ENCODE measurements around the gene CREG1. TPM values are rescaled to one million over a fixed set of nuclear protein-coding genes. Genes with fewer than 3 reads are reported as not detected.

Gene CREG1
- polyA plus RNA-seq, 1 experiment = 27.5 TPM

DNA sequence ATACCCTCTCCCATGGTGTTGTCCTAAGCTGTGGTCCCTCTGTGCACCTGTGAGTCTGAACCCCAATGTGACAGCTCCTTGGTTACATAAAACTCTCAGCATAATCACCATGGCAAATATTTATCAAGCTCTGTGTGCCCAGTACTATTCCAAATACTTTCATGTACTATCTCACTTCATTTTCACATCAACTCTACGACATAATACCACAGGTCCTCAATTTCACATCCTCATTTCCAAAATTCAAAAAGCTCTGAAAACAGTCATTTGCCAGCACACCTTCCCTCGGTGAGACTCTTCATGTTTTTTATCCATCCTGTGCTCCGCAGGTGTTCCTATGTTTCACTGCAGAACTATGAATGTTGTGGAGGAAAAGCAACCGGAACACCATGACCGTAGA, 12.4 kb upstream of the CREG1 start:
- no peak for DNase-seq (ENCODE audit: low read depth)
- CTCF ChIA-PET = interaction anchor here (0.6 to 1.4 kb wide), 8 partner anchors 8 to 69 kb away, joined by 3 to 4 read pairs (median 3); no protein-coding TSS in a partner anchor
- POLR2A ChIA-PET = interaction anchor here (1.0 kb wide), 1 partner anchor 34 kb away, joined by 3 read pairs; no protein-coding TSS in a partner anchor
- Histone ChIP-seq H3K4me3 (ENCODE audit: low read depth, low read length) (no peak overlapping the region), H3K27me3 (ENCODE audit: control insufficient read depth, insufficient read depth, low read length) (no peaks in the 10 kb centered on the region), H3K36me3 (ENCODE audit: control insufficient read depth, insufficient read depth, low read length) (no peaks in the 10 kb centered on the region)
- TF ChIP-seq, protein P1, sequence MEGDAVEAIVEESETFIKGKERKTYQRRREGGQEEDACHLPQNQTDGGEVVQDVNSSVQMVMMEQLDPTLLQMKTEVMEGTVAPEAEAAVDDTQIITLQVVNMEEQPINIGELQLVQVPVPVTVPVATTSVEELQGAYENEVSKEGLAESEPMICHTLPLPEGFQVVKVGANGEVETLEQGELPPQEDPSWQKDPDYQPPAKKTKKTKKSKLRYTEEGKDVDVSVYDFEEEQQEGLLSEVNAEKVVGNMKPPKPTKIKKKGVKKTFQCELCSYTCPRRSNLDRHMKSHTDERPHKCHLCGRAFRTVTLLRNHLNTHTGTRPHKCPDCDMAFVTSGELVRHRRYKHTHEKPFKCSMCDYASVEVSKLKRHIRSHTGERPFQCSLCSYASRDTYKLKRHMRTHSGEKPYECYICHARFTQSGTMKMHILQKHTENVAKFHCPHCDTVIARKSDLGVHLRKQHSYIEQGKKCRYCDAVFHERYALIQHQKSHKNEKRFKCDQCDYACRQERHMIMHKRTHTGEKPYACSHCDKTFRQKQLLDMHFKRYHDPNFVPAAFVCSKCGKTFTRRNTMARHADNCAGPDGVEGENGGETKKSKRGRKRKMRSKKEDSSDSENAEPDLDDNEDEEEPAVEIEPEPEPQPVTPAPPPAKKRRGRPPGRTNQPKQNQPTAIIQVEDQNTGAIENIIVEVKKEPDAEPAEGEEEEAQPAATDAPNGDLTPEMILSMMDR (IDR thresholded peaks at IDR 0.05; ENCODE audit: insufficient read depth, low read depth, low read length) = no peak

DNA sequence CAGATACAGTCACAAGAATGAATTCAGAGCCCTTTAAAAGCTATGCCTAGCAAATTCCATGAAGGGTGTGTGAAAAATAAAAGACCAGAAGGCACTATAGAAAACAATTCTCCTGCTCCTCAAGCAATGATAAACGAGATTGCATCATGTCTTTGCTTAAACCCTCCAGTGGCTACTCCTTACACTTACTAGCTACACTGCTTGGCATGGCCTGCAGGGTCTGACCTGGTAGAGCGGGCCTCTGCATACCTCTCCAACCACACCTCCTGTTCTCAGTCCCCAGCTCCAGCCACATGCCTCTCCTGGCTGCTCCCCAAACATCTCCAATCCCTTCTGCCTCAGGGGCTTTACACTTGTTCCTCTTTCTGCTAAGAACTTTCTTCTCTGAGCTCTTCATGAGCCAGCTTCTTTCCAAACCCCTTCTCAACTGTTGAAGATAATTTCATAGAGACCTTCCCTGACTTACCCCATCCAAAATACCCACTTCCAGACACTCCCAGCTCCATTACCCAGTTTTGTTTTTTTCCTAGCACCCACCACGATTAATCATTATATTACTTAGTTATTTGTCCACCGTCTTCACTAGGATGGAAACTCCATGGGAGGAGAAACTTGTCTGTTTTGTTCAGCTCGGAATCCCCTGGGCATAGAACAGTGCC, 11.2 kb upstream of the CREG1 start:
- Histone ChIP-seq H3K36me3 (ENCODE audit: control insufficient read depth, insufficient read depth, low read length) (no peaks in the 10 kb centered on the region), H3K27me3 (ENCODE audit: control insufficient read depth, insufficient read depth, low read length) (0 out of 2 replicates have a peak, but pooled peaks cover 1% of the 10 kb centered on the region), H3K4me3 (ENCODE audit: low read depth, low read length) (no peak overlapping the region)
- CTCF ChIA-PET = interaction anchor here (0.7 to 2.5 kb wide), 7 partner anchors 9 to 123 kb away, joined by 3 to 15 read pairs (median 3); partner anchors contain the start of gene CREG1
- no peak for DNase-seq (ENCODE audit: low read depth)
- TF ChIP-seq, protein P1 (IDR thresholded peaks at IDR 0.05; ENCODE audit: insufficient read depth, low read depth, low read length) = no peak
- POLR2A ChIA-PET = interaction anchor here (1.0 kb wide), 1 partner anchor 35 kb away, joined by 3 read pairs; no protein-coding TSS in a partner anchor

DNA sequence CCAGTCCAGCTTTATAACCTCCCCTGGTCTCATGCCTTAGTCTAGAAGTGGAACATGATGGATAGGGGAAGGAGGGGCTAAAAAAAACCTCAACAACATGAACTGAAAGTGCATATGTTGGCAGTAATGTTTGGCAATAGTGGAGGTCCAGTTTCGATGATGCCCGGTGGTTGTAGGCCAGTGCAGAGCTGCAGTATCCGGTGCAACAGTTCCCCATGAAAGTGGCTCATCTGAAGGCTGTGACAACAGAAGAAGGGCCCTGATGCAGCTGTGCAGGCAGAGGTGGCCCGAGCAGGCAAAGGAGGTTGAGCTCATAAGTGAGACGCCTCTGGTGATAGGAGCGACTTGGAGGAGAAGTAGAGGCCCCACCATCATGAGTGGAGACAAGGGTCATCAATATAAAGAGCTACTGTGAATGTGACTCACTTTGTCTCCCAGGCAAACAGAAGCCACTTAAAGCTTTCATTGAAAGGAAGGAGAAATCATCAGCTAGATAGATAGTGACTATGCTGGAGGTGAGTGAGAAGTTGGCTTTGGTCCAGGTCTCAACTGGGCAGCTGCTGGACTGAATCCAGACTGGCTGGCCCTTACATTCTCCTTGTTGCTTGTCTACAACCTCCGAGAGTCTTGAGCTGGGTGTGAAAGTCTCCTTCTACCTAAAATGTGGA, 10.2 kb upstream of the CREG1 start:
- Histone ChIP-seq H3K27me3 (ENCODE audit: control insufficient read depth, insufficient read depth, low read length) (0 out of 2 replicates have a peak, but pooled peaks cover 1% of the 10 kb centered on the region), H3K36me3 (ENCODE audit: control insufficient read depth, insufficient read depth, low read length) (no peaks in the 10 kb centered on the region), H3K4me3 (ENCODE audit: low read depth, low read length) (no peak overlapping the region)
- no peak for DNase-seq (ENCODE audit: low read depth)
- ChIA-PET POLR2A (no interaction called here), CTCF (interaction anchor here (1.0 to 2.5 kb wide), 7 partner anchors 8 to 124 kb away, joined by 3 to 15 read pairs (median 5); partner anchors contain the start of gene CREG1)
- TF ChIP-seq, protein P1 (IDR thresholded peaks at IDR 0.05; ENCODE audit: insufficient read depth, low read depth, low read length) = no peak

DNA sequence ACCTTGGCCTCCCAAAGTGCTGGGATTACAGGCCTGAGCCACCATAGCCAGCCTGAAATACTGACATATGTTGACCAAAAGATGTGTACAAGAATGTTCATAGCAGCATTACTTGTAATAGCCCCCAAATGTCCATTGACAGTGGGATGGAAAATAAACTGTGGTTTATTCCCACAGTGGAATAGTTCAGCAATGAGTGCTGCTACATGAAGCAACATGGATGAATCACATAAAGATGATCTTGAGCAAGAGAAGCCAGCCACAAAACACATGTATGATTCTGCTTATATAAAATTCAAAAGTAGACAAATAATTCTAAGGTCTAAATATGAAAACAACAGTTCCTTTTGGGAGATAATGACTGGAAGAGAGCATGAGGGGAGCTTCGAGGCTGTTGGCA, 9.1 kb upstream of the CREG1 start:
- Histone ChIP-seq H3K27me3 (ENCODE audit: control insufficient read depth, insufficient read depth, low read length) (0 out of 2 replicates have a peak, but pooled peaks cover 1% of the 10 kb centered on the region), H3K36me3 (ENCODE audit: control insufficient read depth, insufficient read depth, low read length) (no peaks in the 10 kb centered on the region), H3K4me3 (ENCODE audit: low read depth, low read length) (no peak overlapping the region)
- ChIA-PET CTCF (interaction anchor here (1.0 to 2.5 kb wide), 4 partner anchors 9 to 125 kb away, joined by 3 to 10 read pairs (median 6); partner anchors contain the start of gene CREG1), POLR2A (no interaction called here)
- TF ChIP-seq, protein P1 (IDR thresholded peaks at IDR 0.05; ENCODE audit: insufficient read depth, low read depth, low read length) = no peak
- DNase-seq (ENCODE audit: low read depth) = no peak

DNA sequence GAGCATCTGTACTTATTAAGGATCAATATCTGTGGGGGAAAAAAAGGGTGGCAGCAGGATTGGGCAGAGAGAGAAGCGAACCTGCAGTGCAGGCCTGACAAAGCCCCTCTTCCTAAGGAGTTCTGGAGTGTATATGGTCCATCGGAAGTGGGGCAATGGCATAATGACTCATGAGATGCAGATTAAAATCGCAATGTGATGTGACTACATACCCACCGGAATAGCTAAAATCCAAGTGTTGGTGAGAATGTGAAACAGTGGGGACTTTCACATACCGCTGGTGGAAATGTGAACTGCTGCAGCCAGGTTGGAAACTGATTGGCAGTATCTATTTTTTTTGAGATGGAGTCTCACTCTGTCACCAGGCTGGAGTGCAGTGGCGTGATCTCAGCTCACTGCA, 8.2 kb upstream of the CREG1 start:
- H3K4me3 ChIP-seq (ENCODE audit: low read depth, low read length) = no peak overlapping the region
- CTCF ChIA-PET = no interaction called here
- 0 out of 2 replicates have a peak, but pooled peaks cover 1% of the 10 kb centered on the region for H3K27me3 ChIP-seq (ENCODE audit: control insufficient read depth, insufficient read depth, low read length)
- H3K36me3 ChIP-seq (ENCODE audit: control insufficient read depth, insufficient read depth, low read length) = no peaks in the 10 kb centered on the region
- DNase-seq (ENCODE audit: low read depth) = no peak
- POLR2A ChIA-PET = no interaction called here
- TF ChIP-seq, protein P1 (IDR thresholded peaks at IDR 0.05; ENCODE audit: insufficient read depth, low read depth, low read length) = no peak

All from BJ (cell line).